HG03378 (cell line): Measurements from ENCODE around the gene EPHA6.
"Not testable (repeated sequence)": the region's sequence is repeated elsewhere in the genome, so short reads cannot be mapped to it uniquely, and the experiment has no call there.

Experiments used
- ATAC-seq: cut with Tn5 transposase; IDR thresholded peaks from one replicate; pipeline ENCODE4 v1.9.1; 2021; ENCODE audit warnings: mild to moderate bottlenecking, moderate library complexity; ENCODE audit not compliant: unreplicated experiment

The EPHA6 gene

DNA sequence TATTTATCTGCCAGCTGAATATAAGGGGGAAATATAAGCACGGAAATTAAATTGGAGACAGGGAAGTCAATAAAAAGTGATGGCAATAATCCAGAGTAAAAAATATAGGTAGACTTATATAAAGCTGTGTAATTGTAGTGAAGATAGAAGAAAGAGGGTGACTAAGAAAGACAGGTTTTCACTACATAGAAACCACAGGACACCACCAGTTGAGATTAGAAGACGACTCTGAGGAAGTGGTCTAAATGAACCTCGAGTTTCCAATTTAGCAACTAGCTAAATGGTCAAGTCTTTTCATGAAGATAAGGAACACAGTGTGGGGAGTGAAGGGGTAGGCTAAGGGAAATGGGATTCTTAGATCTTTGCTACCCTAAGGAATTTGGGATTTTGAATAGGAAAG lies 761.3 kb downstream of the EPHA6 start:
- ATAC-seq = no peak

DNA sequence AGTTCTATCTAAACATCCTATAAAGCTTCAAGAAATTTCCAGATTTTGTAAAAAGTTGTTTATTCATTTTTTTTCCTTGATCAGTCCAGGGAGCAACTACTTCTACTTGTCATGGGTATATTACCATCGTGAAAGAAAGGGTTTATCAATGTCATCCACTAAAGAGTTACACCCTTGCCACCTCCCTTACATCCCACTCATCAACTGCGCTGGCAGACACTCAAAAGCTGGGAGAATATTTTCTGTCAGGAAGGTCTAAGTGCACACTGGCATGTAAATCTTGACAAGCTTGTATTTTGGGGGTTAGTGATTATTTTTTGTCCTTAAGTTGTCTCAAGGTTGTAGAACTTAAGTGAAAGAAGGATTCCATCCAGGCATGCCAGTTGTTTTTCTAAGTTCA lies 761.8 kb downstream of the EPHA6 start:
- no peak for ATAC-seq

DNA sequence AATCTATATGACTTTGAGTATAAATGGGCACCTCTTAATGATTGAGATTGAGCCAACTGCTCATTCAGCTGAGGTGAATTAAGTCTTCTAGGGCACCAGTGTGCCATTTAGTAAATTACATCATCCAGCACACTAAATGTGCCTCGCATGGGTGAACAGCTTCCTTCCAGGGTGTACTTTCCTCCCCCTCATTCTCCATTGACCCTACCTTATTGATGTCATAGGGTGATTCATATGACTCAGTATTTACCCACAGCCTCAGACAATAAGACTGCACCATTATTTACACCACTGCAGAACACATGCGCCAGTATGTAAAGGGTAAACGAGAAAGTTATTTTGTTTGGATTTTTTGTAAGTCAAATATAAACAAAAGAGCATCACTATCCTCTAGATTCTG lies 765.0 kb downstream of the EPHA6 start:
- ATAC-seq = peak; percentile 55

- no peak for ATAC-seq
Observed at GRCh38 chr3:97610626-97611025, 796.2 kb downstream of the EPHA6 start.

GRCh38 chr3:97612632-97613031 lies 798.2 kb downstream of the EPHA6 start:
- no peak for ATAC-seq

DNA sequence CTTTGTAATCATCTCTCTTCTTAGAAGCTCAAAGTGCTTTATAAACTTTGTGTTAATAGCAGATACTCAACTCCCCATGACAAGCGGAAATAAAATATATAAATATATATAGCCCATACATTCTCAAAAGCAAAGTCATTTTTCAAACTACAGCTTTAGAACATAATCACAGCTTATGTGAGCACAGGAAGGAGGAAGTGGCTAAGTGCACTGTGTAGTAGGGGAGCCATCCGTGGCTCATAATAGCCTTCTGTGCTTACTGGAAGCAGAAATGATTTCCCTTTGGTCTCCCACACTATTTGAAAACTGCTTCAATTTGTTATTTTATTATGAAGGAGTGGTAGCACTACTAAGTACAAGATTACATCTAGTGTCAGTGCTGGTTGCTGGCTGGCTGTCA lies 798.7 kb downstream of the EPHA6 start:
- no peak for ATAC-seq

DNA sequence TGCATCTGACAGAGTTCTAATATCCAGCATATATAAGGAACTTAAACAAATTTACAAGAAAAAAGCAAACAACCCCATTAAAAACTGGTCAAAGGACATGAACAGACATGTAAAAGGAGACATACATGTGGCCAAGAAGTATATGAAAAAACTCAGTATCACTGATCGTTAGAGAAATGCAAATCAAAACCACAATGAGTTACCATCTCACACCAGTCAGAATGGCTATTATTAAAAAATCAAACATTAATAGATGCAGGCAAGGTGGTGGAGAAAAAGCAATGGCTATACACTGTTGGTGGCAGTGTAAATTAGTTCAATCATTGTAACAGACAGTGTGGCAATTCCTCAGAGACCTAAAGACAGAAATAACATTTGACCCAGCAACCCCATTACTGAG lies 806.1 kb downstream of the EPHA6 start:
- not testable (repeated sequence) for ATAC-seq

DNA sequence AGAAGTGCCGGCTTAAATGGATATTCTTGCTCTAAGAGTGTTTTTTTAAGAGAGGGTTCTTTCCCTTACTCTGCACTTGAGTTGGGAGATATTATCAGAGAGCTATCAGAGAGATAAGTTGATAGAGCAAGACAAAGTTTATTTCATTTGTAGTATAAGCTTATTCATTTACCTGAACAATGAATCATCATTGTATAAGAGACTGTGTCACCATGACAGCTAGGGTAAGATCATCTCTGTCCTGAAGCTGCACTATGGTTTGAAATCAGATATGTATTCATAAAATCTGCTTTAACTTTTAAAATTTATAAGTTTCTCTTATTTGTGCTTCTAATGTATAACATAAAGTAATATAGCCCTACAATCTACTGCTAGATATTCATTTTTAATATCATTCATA lies 822.1 kb downstream of the EPHA6 start:
- ATAC-seq = no peak

DNA sequence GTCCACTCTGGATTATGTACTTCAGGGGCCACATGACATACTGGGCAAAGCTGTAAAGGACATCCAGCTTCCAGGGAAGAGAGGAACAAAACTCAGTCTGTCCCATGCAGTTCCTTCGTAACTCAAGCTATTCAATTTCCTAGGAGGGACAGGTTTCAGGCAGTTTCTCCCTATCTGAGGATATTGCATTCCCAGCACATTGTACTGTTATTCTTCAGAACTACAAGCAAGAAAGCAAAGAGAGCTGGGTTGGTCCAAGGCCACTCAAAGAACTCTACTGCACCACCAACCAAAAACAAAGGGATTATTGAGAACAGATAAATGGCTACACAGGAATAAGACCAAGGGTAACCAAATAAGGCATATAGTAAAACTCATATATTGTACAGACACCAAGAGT lies 832.5 kb downstream of the EPHA6 start:
- no peak for ATAC-seq

GRCh38 chr3:97647441-97647982 lies 833.1 kb downstream of the EPHA6 start:
- ATAC-seq = no peak

- ATAC-seq = no peak
Observed at GRCh38 chr3:97655971-97656370, 841.6 kb downstream of the EPHA6 start.

- ATAC-seq = no peak
Observed at GRCh38 chr3:97656638-97657037, 842.2 kb downstream of the EPHA6 start.

- ATAC-seq = no peak
Observed at GRCh38 chr3:97658668-97659285, 844.4 kb downstream of the EPHA6 start.

- ATAC-seq = no peak
Observed at GRCh38 chr3:97662264-97662663, 847.9 kb downstream of the EPHA6 start.

DNA sequence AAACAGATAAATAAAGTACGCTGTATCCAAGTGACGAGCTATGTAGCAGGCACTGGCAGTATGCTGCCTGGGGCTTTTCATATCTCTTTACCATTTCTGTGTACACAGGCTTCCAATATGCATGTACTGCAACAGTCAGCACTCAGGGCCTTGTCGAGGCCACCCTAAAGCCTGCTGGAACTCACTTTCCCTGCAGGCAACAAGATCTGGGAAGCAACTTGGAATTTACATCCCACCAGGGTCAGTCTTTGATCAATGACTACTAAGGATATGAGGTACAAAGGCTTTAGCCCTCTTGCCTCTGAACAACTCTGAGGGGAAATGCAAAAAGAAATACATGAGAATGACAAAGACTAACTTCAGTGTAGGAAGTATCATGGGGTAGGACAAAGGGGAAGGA lies 848.4 kb downstream of the EPHA6 start:
- ATAC-seq = no peak

DNA sequence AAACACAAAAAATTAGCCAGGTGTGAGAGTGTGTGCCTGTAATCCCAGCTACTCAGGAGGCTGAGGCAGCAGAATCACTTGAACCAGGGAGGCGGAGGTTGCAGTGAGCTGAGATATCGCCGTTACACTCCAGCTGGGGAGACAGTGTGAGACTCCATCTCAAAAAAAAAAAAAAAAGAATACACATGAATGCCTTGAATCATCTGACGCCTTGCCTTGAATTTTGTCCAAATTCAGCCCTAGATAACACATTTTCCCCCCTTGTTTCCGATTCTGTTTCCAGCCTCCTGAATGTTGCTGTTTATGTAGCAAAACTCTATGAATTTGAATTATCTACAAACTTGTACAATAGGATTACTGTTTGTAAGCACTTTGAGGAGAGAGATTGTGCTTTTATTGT lies 851.5 kb downstream of the EPHA6 start:
- ATAC-seq = no peak

DNA sequence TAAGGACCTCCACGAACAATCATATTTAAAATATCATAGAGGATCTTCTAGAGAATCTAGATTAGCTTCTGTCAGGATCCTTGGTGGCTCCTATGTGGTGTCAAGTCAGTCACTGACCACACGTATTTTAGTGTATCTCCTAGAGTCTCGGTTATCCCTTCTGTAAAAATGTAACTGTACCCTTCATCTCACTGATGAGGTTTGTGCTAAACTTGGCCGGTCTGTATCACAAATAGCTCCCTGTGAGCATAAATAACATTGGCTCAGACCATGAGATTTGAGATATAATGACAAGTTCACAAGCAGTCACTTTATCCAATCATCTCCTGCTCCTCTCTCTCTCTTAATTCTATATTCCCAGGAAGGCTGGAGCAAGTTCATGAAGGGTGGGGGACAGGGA lies 856.6 kb downstream of the EPHA6 start:
- ATAC-seq = no peak

DNA sequence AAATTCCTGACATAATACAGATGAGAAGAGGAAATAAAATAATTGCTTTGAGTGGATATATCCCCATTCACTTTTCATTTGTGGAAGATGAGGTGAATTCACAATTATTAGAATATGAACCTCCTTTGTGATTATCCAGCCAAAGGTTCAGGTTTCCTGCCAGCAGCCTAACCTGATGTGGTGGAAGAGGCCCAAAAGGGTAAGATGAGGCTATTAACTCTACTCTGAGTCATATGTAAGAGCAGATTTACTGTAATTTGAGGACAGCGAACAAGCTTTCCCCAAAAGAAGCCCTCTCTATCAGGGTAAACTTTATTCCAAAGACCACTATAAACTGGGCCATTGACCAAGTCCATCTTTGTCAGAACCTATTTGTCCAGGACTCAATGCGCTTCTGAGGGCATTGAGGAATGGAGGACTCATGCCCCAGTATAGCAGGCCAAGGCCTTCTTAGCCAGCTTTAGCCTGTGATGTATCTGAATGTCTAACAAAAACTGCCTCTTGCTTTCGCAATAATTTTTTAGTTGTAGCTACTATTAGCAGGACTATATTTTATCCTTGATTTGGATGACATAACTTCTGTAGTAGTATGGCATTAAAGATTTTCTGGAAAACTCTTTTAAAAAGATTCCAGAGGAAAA lies 859.1 kb downstream of the EPHA6 start:
- ATAC-seq = no peak

- ATAC-seq = no peak
Observed at GRCh38 chr3:97674461-97674860, 860.1 kb downstream of the EPHA6 start.

DNA sequence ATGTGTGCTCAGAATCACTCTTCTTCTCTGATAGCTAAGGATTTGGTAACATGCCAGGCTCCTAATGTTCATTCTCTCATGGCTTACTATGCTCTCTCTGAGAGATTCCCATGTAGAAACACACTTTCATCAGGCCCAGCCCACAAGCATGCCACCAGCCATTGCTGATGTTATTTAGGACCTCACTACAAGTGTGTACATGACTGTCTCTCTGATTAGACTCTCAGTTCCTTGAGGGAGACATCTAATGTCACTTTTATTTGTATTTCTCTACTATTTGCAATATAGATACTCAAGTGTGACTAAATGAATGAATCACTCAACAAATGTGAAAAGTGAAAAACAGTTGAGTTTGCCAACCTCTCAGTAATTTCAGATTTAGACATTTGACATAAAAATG lies 865.8 kb downstream of the EPHA6 start:
- ATAC-seq = no peak

DNA sequence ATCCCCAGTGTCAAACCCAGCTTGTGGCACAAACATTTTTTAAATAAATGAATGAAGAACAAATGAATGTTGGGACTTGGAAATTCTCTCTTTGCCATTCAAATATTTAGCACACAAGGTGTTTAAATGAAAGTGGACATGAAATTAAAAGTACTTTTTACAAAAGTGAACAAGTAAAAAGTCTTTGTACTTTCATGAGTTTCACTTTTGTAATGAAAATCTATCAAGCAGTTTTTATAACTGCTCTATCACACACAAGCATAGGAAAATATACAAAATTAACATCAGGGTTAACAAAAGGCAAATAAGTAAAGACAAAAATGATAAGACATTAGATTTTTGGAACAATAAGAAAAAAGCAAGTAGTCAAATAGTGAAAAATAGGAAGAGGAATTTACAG lies 866.3 kb downstream of the EPHA6 start:
- no peak for ATAC-seq

- ATAC-seq = no peak
Observed at GRCh38 chr3:97684490-97684889, 870.1 kb downstream of the EPHA6 start.

GRCh38 chr3:97686258-97686657 lies 871.9 kb downstream of the EPHA6 start:
- no peak for ATAC-seq
